Measurements from ENCODE around the gene RSPH6A.
"Not testable (repeated sequence)": the region's sequence is repeated elsewhere in the genome, so short reads cannot be mapped to it uniquely, and the experiment has no call there.

The RSPH6A gene

GRCh38 chr19:45799541-45799940, 15.6 kb downstream of the RSPH6A start:
- DNase-seq = not testable (repeated sequence)

- DNase-seq = peak; percentile 31 to 82
These were observed 16.1 kb downstream of the RSPH6A start for GRCh38 chr19:45798995-45799517.

DNA sequence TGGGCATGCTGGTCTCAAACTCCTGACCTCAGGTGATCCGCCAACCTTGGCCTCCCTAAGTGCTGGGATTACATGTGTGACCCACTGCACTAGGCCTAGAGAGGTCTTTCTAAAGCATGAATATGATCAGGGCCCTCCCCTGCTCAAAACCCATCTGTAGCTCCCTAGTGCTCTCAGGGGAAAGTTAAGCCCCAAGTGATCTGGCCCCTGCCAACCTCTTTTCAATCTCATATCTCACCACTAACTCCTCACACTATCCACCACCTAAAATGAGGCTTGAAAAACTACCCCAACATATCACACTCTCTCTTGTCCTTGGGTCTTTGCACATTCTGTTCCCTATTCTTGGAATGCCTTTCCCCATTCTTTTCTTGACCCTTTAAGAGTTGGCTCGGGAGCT, 20.5 kb downstream of the RSPH6A start:
- DNase-seq = no peak

DNA sequence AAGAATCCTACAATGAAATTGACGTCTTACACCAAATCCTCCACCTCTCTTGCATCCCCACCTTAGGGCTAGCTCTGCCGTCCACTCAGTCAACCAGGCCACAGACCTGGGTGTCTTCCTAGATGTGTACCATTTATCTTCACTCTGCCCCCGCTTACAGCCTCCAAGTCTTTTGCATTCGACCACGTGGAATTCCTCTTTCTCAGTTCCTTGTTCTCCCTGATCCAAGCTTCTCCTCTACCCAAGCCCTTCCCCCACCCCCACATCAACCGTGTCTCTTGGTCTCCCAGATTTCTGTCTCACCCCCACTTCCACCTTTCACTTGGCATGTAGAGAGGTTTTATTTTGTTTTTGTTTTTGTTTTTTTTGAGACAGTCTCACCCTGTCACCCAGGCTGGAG, 21.2 kb downstream of the RSPH6A start:
- peak; percentile 55 to 83 for DNase-seq

DNA sequence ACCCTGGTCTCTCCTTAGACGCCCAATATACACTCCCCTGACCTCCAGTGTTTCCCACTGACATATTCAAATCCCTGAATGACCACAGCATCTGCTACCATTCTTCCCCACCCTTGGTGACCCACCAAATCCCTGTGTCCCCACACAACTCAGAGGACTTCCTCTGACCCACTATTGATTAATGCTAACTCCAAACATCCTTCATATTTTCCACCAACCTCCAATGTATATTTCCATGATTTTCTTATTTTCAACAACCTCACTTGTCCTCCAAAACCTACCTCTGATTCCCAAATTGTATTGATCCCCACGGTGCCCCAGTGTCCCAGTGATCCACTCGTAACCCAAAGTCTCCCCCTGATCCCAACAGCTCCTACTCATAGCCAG, 21.9 kb downstream of the RSPH6A start:
- no peak for DNase-seq

- DNase-seq = peak; percentile 98 to 100
These were observed 22.5 kb downstream of the RSPH6A start, which contains the start of gene DMWD for GRCh38 chr19:45792470-45793177. DMWD (minus strand) TSS chr19:45792845; CDS start chr19:45792756, 89 bp downstream.

GRCh38 chr19:45791744-45792469, 23.2 kb downstream of the RSPH6A start:
- no peak for DNase-seq

DNA sequence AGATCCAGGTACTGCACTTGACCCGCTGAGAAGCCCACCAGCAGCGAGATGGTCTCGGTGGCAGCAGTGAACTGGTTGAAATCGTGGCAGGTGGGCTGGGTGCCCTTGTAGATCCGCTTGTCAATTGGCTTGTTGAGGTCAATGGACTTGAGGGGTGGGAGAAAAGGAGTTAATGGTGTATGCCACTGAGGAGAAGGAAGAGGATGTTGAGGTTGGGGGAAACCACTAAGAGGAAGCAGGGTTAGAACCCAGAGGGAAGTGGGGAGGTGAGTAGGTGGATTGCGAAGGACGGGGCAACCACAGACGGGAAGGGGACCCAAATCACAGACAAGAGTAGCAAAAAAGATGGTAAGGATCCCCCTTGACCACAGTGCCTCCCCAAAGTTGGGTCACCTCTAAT, 24.2 kb downstream of the RSPH6A start:
- peak; percentile 90 to 92 for DNase-seq

GRCh38 chr19:45789035-45789786, 25.9 kb downstream of the RSPH6A start:
- DNase-seq = no peak

GRCh38 chr19:45786533-45786894, 28.6 kb downstream of the RSPH6A start:
- DNase-seq = no peak

- DNase-seq = no peak
These were observed 29.2 kb downstream of the RSPH6A start for GRCh38 chr19:45785781-45786532.

DNA sequence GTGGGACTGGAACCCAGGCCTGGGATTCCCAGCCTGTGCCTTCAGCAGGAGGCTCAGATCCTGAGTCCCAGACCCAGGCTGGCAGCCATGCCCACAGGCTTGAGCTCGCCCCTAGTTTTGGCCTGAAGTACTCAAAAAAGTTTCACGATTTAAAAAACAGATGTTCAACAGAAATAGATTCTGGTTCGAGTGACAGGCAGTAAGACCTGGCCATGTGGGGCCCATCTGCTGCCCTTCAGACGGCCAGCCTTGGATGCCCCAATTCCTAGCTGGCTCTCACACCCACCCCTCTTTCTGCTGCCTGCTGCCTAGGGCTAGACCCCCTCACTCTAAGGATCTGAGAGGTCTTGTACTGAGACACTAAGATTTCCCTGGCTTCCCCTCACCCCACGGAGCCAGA, 30.0 kb downstream of the RSPH6A start:
- no peak for DNase-seq

DNA sequence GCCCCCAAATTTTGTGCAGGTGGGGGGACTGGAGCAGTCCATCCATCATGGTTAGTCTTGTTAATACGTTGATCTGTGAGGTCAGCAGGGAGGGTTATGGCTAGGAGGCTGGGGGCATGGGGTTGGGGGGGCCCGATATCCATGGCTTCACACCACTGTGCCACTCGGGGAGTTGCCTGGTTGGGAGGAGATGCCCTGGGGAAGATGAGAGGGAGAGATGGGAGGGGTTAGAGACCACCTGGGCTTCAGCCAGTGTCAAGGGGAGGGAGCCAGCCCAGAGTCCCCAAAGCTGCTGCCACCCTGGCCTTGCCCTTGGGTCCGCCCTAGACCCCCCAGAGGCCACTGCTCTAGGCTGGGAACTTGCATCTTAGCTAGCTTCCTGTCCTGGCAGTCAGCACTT, 31.0 kb downstream of the RSPH6A start:
- no peak for DNase-seq

DNA sequence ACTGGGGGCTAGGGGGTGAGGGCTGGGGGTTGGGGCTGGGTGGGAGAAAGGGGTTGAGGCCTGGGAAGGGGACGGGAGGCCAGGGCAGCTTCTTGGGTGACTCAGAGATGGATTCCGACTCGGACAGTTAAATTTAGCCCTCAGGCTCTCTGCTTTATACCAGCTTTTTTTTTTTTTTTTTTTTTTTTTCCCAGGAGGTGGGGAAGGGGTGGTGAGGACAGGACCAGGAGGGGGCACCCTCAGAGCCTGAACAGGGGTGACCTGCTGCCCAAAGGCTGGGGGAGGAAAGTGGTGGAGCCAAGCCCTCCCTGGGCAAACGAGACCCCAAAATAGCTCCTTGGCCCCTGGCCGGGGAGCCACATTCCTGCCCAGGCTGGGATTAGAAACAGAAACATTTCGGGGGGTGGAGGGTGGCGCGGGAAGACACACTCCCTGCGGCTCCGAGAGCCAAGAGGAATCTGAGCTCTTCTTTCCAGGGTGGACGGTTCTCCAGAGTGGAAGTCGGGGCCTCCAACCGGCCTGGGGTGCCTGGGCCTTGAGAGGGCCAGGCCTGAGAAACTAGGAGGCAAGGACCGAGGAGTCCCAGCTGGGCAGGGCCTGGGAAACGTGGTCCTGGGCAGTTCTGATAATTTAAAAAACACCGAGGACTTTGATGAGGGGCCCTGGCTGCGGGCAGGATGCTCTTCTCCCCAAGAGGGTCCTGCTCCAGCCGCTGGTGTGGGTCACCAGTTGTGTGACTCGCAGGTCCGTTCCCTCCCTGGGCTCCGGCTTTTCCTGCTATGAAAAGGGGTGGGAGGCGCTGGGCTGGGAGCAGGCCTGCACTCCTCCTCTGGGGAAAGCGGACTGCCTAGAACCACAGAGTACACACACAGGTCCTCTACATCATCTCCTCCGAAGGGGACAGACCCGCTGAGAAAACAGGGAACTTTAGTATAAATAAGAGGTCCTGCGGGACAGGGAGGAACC, 32.0 kb downstream of the RSPH6A start:
- DNase-seq = no peak

DNA sequence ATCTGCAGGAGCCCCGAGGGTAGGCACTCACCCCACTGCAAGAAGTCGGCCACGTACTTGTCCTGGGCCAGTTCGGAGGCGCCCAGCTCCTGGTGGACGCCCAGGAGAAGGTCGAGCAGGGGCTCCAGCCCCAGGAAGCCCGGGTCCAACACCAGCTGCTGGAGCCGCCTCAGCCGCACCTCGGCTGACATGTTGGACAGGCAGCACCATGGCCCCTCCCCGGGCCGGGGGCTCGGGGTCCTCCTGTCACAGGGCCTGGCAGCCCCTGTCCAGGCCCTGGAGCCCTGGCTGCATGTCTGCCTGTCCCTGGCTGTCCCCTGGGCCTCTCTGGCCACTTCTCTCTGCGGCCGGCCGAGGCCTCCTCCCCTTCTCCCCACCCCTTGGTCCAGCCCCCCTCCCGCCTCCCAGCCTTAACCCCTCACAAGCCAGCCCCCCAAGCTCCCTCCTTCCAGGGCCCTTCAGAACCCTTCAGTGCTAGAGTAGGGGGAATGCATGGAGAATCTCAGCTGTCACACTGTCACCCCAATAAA, 32.9 kb downstream of the RSPH6A start, which contains the start of gene DMPK:
DMPK (minus strand) TSS at position 329 of the 530 bp plus-strand sequence; CDS start at position 191, 138 bp downstream.
- no peak for DNase-seq

- peak in 1 of 2 donors; percentile 27 for DNase-seq
These were observed 33.6 kb downstream of the RSPH6A start for GRCh38 chr19:45781214-45782161.

DNA sequence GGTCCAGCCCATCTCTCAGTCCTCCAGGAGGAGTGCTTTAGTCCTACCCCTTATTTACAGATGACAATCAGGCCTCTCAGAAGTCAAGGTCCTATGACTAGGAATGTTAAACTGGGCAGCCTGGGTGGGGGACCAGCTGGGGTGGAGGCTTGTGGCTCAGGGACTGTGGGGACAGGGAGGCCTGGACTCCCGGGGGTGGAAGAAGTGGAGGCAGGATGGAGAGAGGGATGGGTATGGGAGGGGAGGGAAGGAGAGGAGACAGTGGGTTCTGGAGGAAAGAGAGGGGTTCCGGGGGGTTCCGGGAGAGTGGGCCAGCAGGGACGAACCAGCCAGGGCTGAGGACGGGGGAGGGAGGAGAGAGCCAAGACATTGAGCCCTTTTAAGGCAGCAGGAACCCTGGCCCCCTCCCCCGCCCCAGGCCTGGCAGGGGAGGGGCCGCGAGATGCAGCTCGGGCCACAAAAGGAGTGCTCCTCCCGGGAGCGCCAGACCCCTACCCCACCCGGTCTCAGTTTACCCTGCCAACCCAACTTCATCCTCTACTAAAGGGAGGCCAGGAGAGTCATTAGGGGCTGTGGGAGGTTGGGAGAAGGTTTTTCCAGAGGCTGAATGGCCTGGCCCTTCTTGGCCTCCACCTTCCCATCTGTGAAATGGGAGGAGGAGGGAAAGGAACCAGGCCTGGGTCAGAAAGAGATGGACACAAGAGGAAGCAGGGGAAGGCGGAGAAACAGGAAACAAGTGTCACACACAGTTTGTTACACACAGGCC, 34.5 kb downstream of the RSPH6A start:
- DNase-seq = peak in 1 of 2 donors; percentile 43

DNA sequence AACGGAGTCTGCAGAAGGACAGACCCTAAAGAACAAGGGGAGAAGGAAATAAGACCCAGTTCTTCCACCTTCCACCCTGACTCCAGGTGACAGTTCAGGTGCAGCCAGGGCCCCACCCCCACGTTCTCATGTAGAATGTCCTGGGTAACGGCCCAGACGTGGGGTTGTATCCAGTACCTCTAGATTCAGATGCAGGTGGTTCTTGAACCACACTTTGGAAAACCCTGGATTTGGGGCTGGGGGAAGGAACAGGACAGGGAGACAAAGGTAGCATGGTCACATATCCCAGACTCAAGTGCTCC, 35.0 kb downstream of the RSPH6A start:
- DNase-seq = no peak
